ENCODE data around the gene PRKD1. TPM values are rescaled to one million over a fixed set of nuclear protein-coding genes. Genes with fewer than 3 reads are reported as not detected.
A peak's percentile ranks its signal among the peaks of the same experiment; 100 is the strongest.

The PRKD1 gene
- polyA plus RNA-seq, 1 of the 3 experiments (the other 2 are of a cell fraction): 0.07 TPM

- Histone ChIP-seq H3K9me3 (no peaks in the 10 kb centered on the region), H3K9me2 (no peaks in the 10 kb centered on the region), H3F3A (replicated peaks; ENCODE audit: insufficient read depth) (peaks cover 14% of the 10 kb centered on the region), H2AFZ (ENCODE audit: low read depth) (peak overlapping the region; percentile 87; the same call in 1 of the 2 replicates), H3K27ac (ENCODE audit: low read depth in 2 of 2, low read length in 1 of 2) (no peak overlapping the region), H3K4me2 (peak overlapping the region; percentile 97), H4K20me1 (ENCODE audit: insufficient read depth) (no peaks in the 10 kb centered on the region), H3K4me3 (ENCODE audit: low read depth in 2 of 2, low read length in 1 of 2) (peak overlapping the region; percentile 51 to 70), H3K79me2 (ENCODE audit: insufficient read depth) (no peaks in the 10 kb centered on the region), H3K4me1 (ENCODE audit: control insufficient read depth in 1 of 2, insufficient read depth in 2 of 2, low read depth in 1 of 2, low read length in 1 of 2) (peaks cover 0 to 4% of the 10 kb centered on the region in 2 experiments; a peak in 1 of 4 replicates), H3K9ac (no peak overlapping the region), H3K36me3 (replicated peaks in 1 of 2; ENCODE audit: control insufficient read depth in 1 of 2, insufficient read depth in 2 of 2, low read length in 1 of 2) (no peaks in the 10 kb centered on the region), H3K27me3 (ENCODE audit: insufficient read depth) (peaks cover 28% of the 10 kb centered on the region; the same call in 1 of the 2 replicates)
- ChIA-PET CTCF (no interaction called here), POLR2A (no interaction called here)
- WGBS (ENCODE audit: low lambda C conversion rate): 0% methylated on average over 12 of the region's 51 CpGs
- DNase-seq: peak; percentile 73
- TF ChIP-seq CTCF (IDR thresholded peaks at IDR 0.05) (peak; percentile 38), RAD21 (IDR thresholded peaks at IDR 0.05; ENCODE audit: low read length) (no peak)
These were observed 809 bp downstream of the PRKD1 start for GRCh38 chr14:29926701-29927375.

GRCh38 chr14:29926228-29926627, 1.4 kb downstream of the PRKD1 start:
- 10% methylated on average over 7 of the region's 8 CpGs for WGBS (ENCODE audit: low lambda C conversion rate)
- peak overlapping the region; percentile 97 for H3K4me2 ChIP-seq
- H3K79me2 ChIP-seq (ENCODE audit: insufficient read depth): no peaks in the 10 kb centered on the region
- CTCF ChIA-PET: no interaction called here
- no peak overlapping the region for H3K9ac ChIP-seq
- H3K27me3 ChIP-seq (ENCODE audit: insufficient read depth): peaks cover 24% of the 10 kb centered on the region; the same call in 1 of the 2 replicates
- POLR2A ChIA-PET: no interaction called here
- H3K4me1 ChIP-seq (ENCODE audit: control insufficient read depth in 1 of 2, insufficient read depth in 2 of 2, low read depth in 1 of 2, low read length in 1 of 2): peaks cover 0 to 4% of the 10 kb centered on the region in 2 experiments; a peak in 1 of 4 replicates
- no peaks in the 10 kb centered on the region for H3K9me2 ChIP-seq
- no peak overlapping the region for H3K27ac ChIP-seq (ENCODE audit: low read depth in 2 of 2, low read length in 1 of 2)
- H3K36me3 ChIP-seq (replicated peaks in 1 of 2; ENCODE audit: control insufficient read depth in 1 of 2, insufficient read depth in 2 of 2, low read length in 1 of 2): no peaks in the 10 kb centered on the region
- no peak for DNase-seq
- H3K4me3 ChIP-seq (ENCODE audit: low read depth in 2 of 2, low read length in 1 of 2): peak overlapping the region in 1 of 2 experiments; percentile 70; a peak in 2 of 4 replicates
- no peaks in the 10 kb centered on the region for H4K20me1 ChIP-seq (ENCODE audit: insufficient read depth)
- H3K9me3 ChIP-seq: no peaks in the 10 kb centered on the region
- H3F3A ChIP-seq (replicated peaks; ENCODE audit: insufficient read depth): peaks cover 14% of the 10 kb centered on the region
- H2AFZ ChIP-seq (ENCODE audit: low read depth): peak overlapping the region; percentile 87; the same call in 1 of the 2 replicates
- TF ChIP-seq GATA2 (CRISPR knock-in tag; IDR thresholded peaks at IDR 0.05): no peak
- TF ChIP-seq PBX3 (IDR thresholded peaks at IDR 0.05): no peak
- no peak for TF ChIP-seq USF2 (IDR thresholded peaks at IDR 0.05; ENCODE audit: borderline replicate concordance, low read depth, low read length)
- no peak for TF ChIP-seq MEF2A (IDR thresholded peaks at IDR 0.05; ENCODE audit: borderline replicate concordance, low read depth)
- TF ChIP-seq RXRA (IDR thresholded peaks at IDR 0.05; ENCODE audit: borderline replicate concordance, low read depth): no peak
- TF ChIP-seq POLR2AphosphoS5 (IDR thresholded peaks at IDR 0.05; ENCODE audit: low read depth, low read length): no peak
- no peak for TF ChIP-seq FOXM1 (IDR thresholded peaks at IDR 0.05; ENCODE audit: low read depth)
- TF ChIP-seq SIN3A (IDR thresholded peaks at IDR 0.05; ENCODE audit: borderline replicate concordance, low read depth, low read length): no peak
- no peak for TF ChIP-seq FOSL2 (IDR thresholded peaks at IDR 0.05; ENCODE audit: borderline replicate concordance, low read depth)
- TF ChIP-seq SMC3 (IDR thresholded peaks at IDR 0.05; ENCODE audit: low read depth, low read length): no peak
- no peak for TF ChIP-seq ELF1 (IDR thresholded peaks at IDR 0.05)
- no peak for TF ChIP-seq ZBTB33 (IDR thresholded peaks at IDR 0.05; ENCODE audit: borderline replicate concordance, low read depth)
- TF ChIP-seq JUND (IDR thresholded peaks at IDR 0.05): no peak
- TF ChIP-seq TCF12 (IDR thresholded peaks at IDR 0.05): no peak
- no peak for TF ChIP-seq REST (IDR thresholded peaks at IDR 0.05; ENCODE audit: low read depth, low read length)
- TF ChIP-seq EZH2phosphoT487 (IDR thresholded peaks at IDR 0.05; ENCODE audit: borderline replicate concordance, low read depth): no peak

Measured in SK-N-SH (cell line).